Endothelial cell of umbilical vein (primary cell): ENCODE measurements around the gene NAA16. TPM values are rescaled to one million over a fixed set of nuclear protein-coding genes. Genes with fewer than 3 reads are reported as not detected.
A peak's percentile ranks its signal among the peaks of the same experiment; 100 is the strongest.
"Not testable (repeated sequence)": the region's sequence is repeated elsewhere in the genome, so short reads cannot be mapped to it uniquely, and the experiment has no call there.

ENCODE experiments used
- BruUV-seq: library from RNA; stranded (reverse); fragments of 400-500 nt; replicated peaks from 2 replicates; lab custom pipeline; 2021; lab: Mats Ljungman, UMichigan
- CTCF ChIA-PET: fragments of 300-600, 350-600 bp; sonication (Branson Sonifier 250); formaldehyde crosslinking; loops from one replicate; lab custom pipeline; 2021; ENCODE audit warnings: antibody characterized with exemption, inconsistent platforms; lab: Charles Lee
- POLR2A ChIA-PET: fragments of 300-600, 350-600 bp; sonication (Branson Sonifier 250); formaldehyde crosslinking; loops from one replicate; lab custom pipeline; 2021; ENCODE audit warnings: antibody characterized with exemption, inconsistent platforms; lab: Charles Lee
- DNase-seq: peaks from one replicate; pipeline ENCODE4 v3.0.0-alpha.2; 2011; ENCODE audit warnings: low read depth, low spot score
- FAIRE-seq: peaks from 2 replicates; lab custom pipeline; 2011; peaks lifted over from hg19 to GRCh38; lab: Jason Lieb, UNC
- H2AFZ ChIP-seq: 2 replicates; pipeline ENCODE4 v1.6.0; 2012; ENCODE audit warnings: low read depth, low read length, control low read depth, inconsistent platforms
- H3K27ac ChIP-seq: 2 replicates; pipeline ENCODE4 v1.5.1; 2011; ENCODE audit warnings: low read depth, mild to moderate bottlenecking, control low read depth, low read length, moderate library complexity; ENCODE audit not compliant: insufficient read depth
- H3K27me3 ChIP-seq, 2 experiments: 2 replicates each; pipeline versions ENCODE4 v1.6.0 to v1.6.1; 2011; ENCODE audit warnings: low read length in 2 of 2, mixed read lengths in 1 of 2; ENCODE audit not compliant: control insufficient read depth in 2 of 2, insufficient read depth in 2 of 2
- H3K36me3 ChIP-seq, 2 experiments: 2 replicates in 1 of 2; 3 replicates in 1 of 2; pipeline ENCODE4 v1.5.1; 2011; ENCODE audit warnings: low read length in 2 of 2, mild to moderate bottlenecking in 1 of 2, moderate library complexity in 1 of 2; ENCODE audit not compliant: control insufficient read depth in 2 of 2, insufficient read depth in 2 of 2; ENCODE audit errors: extremely low read depth in 1 of 2
- H3K4me1 ChIP-seq: 3 replicates; pipeline ENCODE4 v1.5.1; 2011; ENCODE audit warnings: mild to moderate bottlenecking, low read length; ENCODE audit not compliant: control insufficient read depth, insufficient read depth; ENCODE audit errors: extremely low read depth
- H3K4me2 ChIP-seq: 2 replicates; pipeline ENCODE4 v1.6.1; 2011; ENCODE audit warnings: low read length, control low read depth, mixed read lengths; ENCODE audit not compliant: insufficient read depth
- H3K4me3 ChIP-seq, 3 experiments: fragments of 200-600 bp in 1 of 3; sonication (generic), shearing (Covaris generic) in 1 of 3; replicated peaks in 1 of 3; 2 replicates each; pipeline ENCODE4 v1.5.1; 2011 to 2016; ENCODE audit warnings: control low read depth in 3 of 3, low read length in 3 of 3, mild to moderate bottlenecking in 2 of 3, inconsistent platforms in 1 of 3, low read depth in 1 of 3, moderate library complexity in 1 of 3; ENCODE audit not compliant: insufficient read depth in 1 of 3
- H3K79me2 ChIP-seq: 2 replicates; pipeline ENCODE4 v1.6.0; 2012; ENCODE audit warnings: low read length, inconsistent platforms; ENCODE audit not compliant: control insufficient read depth, insufficient read depth
- H3K9ac ChIP-seq: replicated peaks from 2 replicates; pipeline ENCODE3; 2011; ENCODE audit warnings: low read length, control low read depth; ENCODE audit not compliant: insufficient read depth; ENCODE audit errors: extremely low read depth
- H3K9me1 ChIP-seq: replicated peaks from 3 replicates; pipeline ENCODE4 v1.6.0; 2011; ENCODE audit warnings: mild to moderate bottlenecking, low read length; ENCODE audit not compliant: control insufficient read depth, insufficient read depth; ENCODE audit errors: extremely low read depth
- H3K9me3 ChIP-seq: replicated peaks from 2 replicates; pipeline ENCODE4 v1.5.1; 2012; ENCODE audit warnings: low read length, inconsistent platforms; ENCODE audit not compliant: control insufficient read depth, insufficient read depth
- H4K20me1 ChIP-seq: replicated peaks from 2 replicates; pipeline ENCODE3; 2011; ENCODE audit warnings: mild to moderate bottlenecking, low read length; ENCODE audit not compliant: control insufficient read depth, insufficient read depth; ENCODE audit errors: extremely low read depth
- CTCF ChIP-seq, 2 donors: IDR thresholded peaks; 1 replicate in 1 of 2; 2 replicates in 1 of 2; pipeline ENCODE4 v1.5.1; 2011; ENCODE audit warnings: low read length in 2 of 2, mild to moderate bottlenecking in 2 of 2, moderate library complexity in 2 of 2, control low read depth in 1 of 2, inconsistent platforms in 1 of 2, low read depth in 1 of 2; ENCODE audit not compliant: insufficient read depth in 1 of 2; ENCODE audit errors: extremely low read depth in 1 of 2
- FOS ChIP-seq: IDR thresholded peaks from 2 replicates; pipeline ENCODE4 v1.6.1; 2011; ENCODE audit warnings: mild to moderate bottlenecking, low read length, moderate library complexity, borderline replicate concordance; ENCODE audit not compliant: insufficient read depth
- JUN ChIP-seq: IDR thresholded peaks from 2 replicates; pipeline ENCODE4 v1.6.1; 2011; ENCODE audit warnings: borderline replicate concordance, low read depth; ENCODE audit not compliant: insufficient read length, insufficient read depth
- POLR2A ChIP-seq: IDR thresholded peaks from 2 replicates; pipeline ENCODE4 v1.6.1; 2012; ENCODE audit warnings: low read depth, mild to moderate bottlenecking, control low read depth, low read length
- POLR2AphosphoS5 ChIP-seq: IDR thresholded peaks from 2 replicates; pipeline ENCODE4 v1.6.1; 2012; ENCODE audit warnings: low read depth, mild to moderate bottlenecking, control low read depth, low read length, moderate library complexity; ENCODE audit not compliant: insufficient read depth
- dilution Hi-C: fragments of 300-500 bp; cut with MboI; formaldehyde crosslinking; loops from one replicate; pipeline ENCODE4 v1.15.0; 2019; ENCODE audit warnings: low sequenced_read_pairs; ENCODE audit not compliant: extremely low pct_ligation_motif_present
- intact Hi-C: fragments of 100-400 bp; cut with micrococcal nuclease; formaldehyde crosslinking; loops from one replicate; pipeline ENCODE4 v1.10.0; 2022
- polyA plus RNA-seq, 4 experiments: library from polyadenylated mRNA; depleted of rRNA in 3 of 4; stranded (reverse) in 3 of 4; unstranded in 1 of 4; fragments of >200 nt; gene quantifications; 2 replicates each; pipeline versions ENCODE4 v1.2.1 to v1.2.3, GENCODE V29; 2011 to 2012; ENCODE audit warnings: missing spikeins in 1 of 4
- total RNA-seq: library from RNA; stranded (reverse); gene quantifications from 2 replicates; pipeline ENCODE4 v1.2.3, GENCODE V29; 2021

Gene NAA16
- total and polyA plus RNA-seq, 2 donors (not counting 3 experiments of a cell fraction or from before 2014, with no cell fraction given), result 8.6 to 26.1 TPM

GRCh38 chr13:41354416-41354815 lies 43.3 kb downstream of the NAA16 start:
- no TSS peak for BruUV-seq
- Histone ChIP-seq H3K9ac (no peak overlapping the region), H3K27me3 (no peaks in the 10 kb centered on the region), H3K27ac (no peak overlapping the region), H3K9me3 (no peaks in the 10 kb centered on the region), H3K9me1 (no peaks in the 10 kb centered on the region), H3K79me2 (peaks cover 11% of the 10 kb centered on the region), H3K36me3 (peaks cover 0 to 2% of the 10 kb centered on the region in 2 experiments), H2AFZ (no peak overlapping the region), H3K4me3 (no peak overlapping the region), H3K4me2 (no peak overlapping the region), H3K4me1 (peaks cover 12% of the 10 kb centered on the region), H4K20me1 (no peaks in the 10 kb centered on the region)
- TF ChIP-seq CTCF (IDR thresholded peaks at IDR 0.05; ENCODE audit: extremely low read depth in 1 of 2, insufficient read depth in 1 of 2, low read depth in 1 of 2, low read length in 2 of 2) (no peak), JUN (no peak), POLR2AphosphoS5 (no peak), POLR2A (no peak), FOS (no peak)
- POLR2A ChIA-PET, result no interaction called here
- dilution Hi-C loops, result no loop called here
- CTCF ChIA-PET, result interaction anchor here (1.0 to 1.2 kb wide), 2 partner anchors 12 to 21 kb away, joined by 3 to 4 read pairs; no protein-coding TSS in a partner anchor
- intact Hi-C loops, result no loop called here
- FAIRE-seq, result no peak
- no peak for DNase-seq

GRCh38 chr13:41356385-41356648 lies 45.2 kb downstream of the NAA16 start:
- H4K20me1 ChIP-seq, H3K36me3 ChIP-seq, H3K9ac ChIP-seq, BruUV-seq, DNase-seq, FAIRE-seq, CTCF ChIA-PET, H3K27me3 ChIP-seq, H3K9me1 ChIP-seq, H3K79me2 ChIP-seq, intact Hi-C loops, H3K4me3 ChIP-seq, dilution Hi-C loops, H3K9me3 ChIP-seq, H2AFZ ChIP-seq, POLR2A ChIA-PET: not testable (repeated sequence)
- peak overlapping the region; percentile 4 for H3K27ac ChIP-seq
- H3K4me2 ChIP-seq, result peak overlapping the region; percentile 42
- peaks cover 12% of the 10 kb centered on the region for H3K4me1 ChIP-seq
